HEK293 (cell line): Measurements from ENCODE around the gene TYRO3.

Experiments used
- BCL11B ChIP-seq: fragments of 450-650 bp; formaldehyde crosslinking; IDR thresholded peaks from 2 replicates; pipeline ENCODE4 v1.5.1; 2016; ENCODE audit warnings: low read depth, missing biosample characterization, missing genetic modification characterization
- CTCF ChIP-seq: fragments of 450-650 bp; formaldehyde crosslinking; IDR thresholded peaks from 2 replicates; pipeline ENCODE4 v1.5.1; 2016; ENCODE audit warnings: missing biosample characterization, missing genetic modification characterization
- GLI2 ChIP-seq: fragments of 450-650 bp; formaldehyde crosslinking; IDR thresholded peaks from 2 replicates; pipeline ENCODE4; 2017; ENCODE audit warnings: missing biosample characterization, missing genetic modification characterization, low read depth, borderline replicate concordance
- KLF16 ChIP-seq: fragments of 450-650 bp; formaldehyde crosslinking; IDR thresholded peaks from 2 replicates; pipeline ENCODE4 v1.5.1; 2017; ENCODE audit warnings: missing biosample characterization, missing genetic modification characterization
- KLF8 ChIP-seq: fragments of 450-650 bp; formaldehyde crosslinking; IDR thresholded peaks from 2 replicates; pipeline ENCODE4 v1.5.1; 2016; ENCODE audit warnings: missing biosample characterization, missing genetic modification characterization
- OVOL3 ChIP-seq: fragments of 450-650 bp; formaldehyde crosslinking; IDR thresholded peaks from 2 replicates; pipeline ENCODE4 v1.5.1; 2016; ENCODE audit warnings: missing biosample characterization, missing genetic modification characterization
- PRDM2 ChIP-seq: fragments of 450-650 bp; formaldehyde crosslinking; IDR thresholded peaks from 2 replicates; pipeline ENCODE4 v1.5.1; 2016; ENCODE audit warnings: missing biosample characterization, missing genetic modification characterization, borderline replicate concordance
- SCRT1 ChIP-seq: fragments of 450-650 bp; formaldehyde crosslinking; IDR thresholded peaks from 2 replicates; pipeline ENCODE4 v1.5.1; 2016; ENCODE audit warnings: missing biosample characterization, missing genetic modification characterization, borderline replicate concordance
- SCRT2 ChIP-seq: fragments of 450-650 bp; formaldehyde crosslinking; IDR thresholded peaks from 2 replicates; pipeline ENCODE4 v1.5.1; 2016; ENCODE audit warnings: missing biosample characterization, missing genetic modification characterization
- ZBTB6 ChIP-seq: fragments of 450-650 bp; formaldehyde crosslinking; IDR thresholded peaks from 2 replicates; pipeline ENCODE4 v1.5.1; 2017; ENCODE audit warnings: missing biosample characterization, missing genetic modification characterization
- ZFHX2 ChIP-seq: fragments of 450-650 bp; formaldehyde crosslinking; conservative IDR thresholded peaks from 2 replicates; pipeline ENCODE4 v1.5.1; 2016; ENCODE audit warnings: missing biosample characterization, missing genetic modification characterization
- ZNF10 ChIP-seq: fragments of 450-650 bp; formaldehyde crosslinking; IDR thresholded peaks from 2 replicates; pipeline ENCODE4 v1.5.1; 2017; ENCODE audit warnings: missing biosample characterization, missing genetic modification characterization
- ZNF146 ChIP-seq: fragments of 450-650 bp; formaldehyde crosslinking; IDR thresholded peaks from 2 replicates; pipeline ENCODE4 v1.5.1; 2016; ENCODE audit warnings: missing biosample characterization, missing genetic modification characterization
- ZNF174 ChIP-seq: fragments of 450-650 bp; formaldehyde crosslinking; IDR thresholded peaks from 2 replicates; pipeline ENCODE4 v1.5.0; 2017; ENCODE audit warnings: missing biosample characterization, mild to moderate bottlenecking, missing genetic modification characterization
- ZNF239 ChIP-seq: fragments of 450-650 bp; formaldehyde crosslinking; IDR thresholded peaks from 2 replicates; pipeline ENCODE4 v1.5.1; 2016; ENCODE audit warnings: missing biosample characterization, missing genetic modification characterization
- ZNF354C ChIP-seq: fragments of 450-650 bp; formaldehyde crosslinking; IDR thresholded peaks from 2 replicates; pipeline ENCODE4 v1.5.1; 2016; ENCODE audit warnings: missing biosample characterization, missing genetic modification characterization, low read depth, borderline replicate concordance
- ZNF426 ChIP-seq: fragments of 450-650 bp; formaldehyde crosslinking; IDR thresholded peaks from 2 replicates; pipeline ENCODE4 v1.5.1; 2017; ENCODE audit warnings: missing biosample characterization, missing genetic modification characterization, mild to moderate bottlenecking, inconsistent platforms, moderate library complexity
- ZNF645 ChIP-seq: fragments of 450-650 bp; formaldehyde crosslinking; IDR thresholded peaks from 2 replicates; pipeline ENCODE4; 2016; ENCODE audit warnings: missing biosample characterization, missing genetic modification characterization
- ZNF677 ChIP-seq: fragments of 450-650 bp; IDR thresholded peaks from 2 replicates; pipeline ENCODE4 v1.5.0; 2018; ENCODE audit warnings: missing biosample characterization, mild to moderate bottlenecking, missing genetic modification characterization, moderate library complexity
- ZNF701 ChIP-seq: fragments of 450-650 bp; formaldehyde crosslinking; IDR thresholded peaks from 2 replicates; pipeline ENCODE4 v1.5.1; 2016; ENCODE audit warnings: missing biosample characterization, missing genetic modification characterization
- ZNF776 ChIP-seq: fragments of 450-650 bp; formaldehyde crosslinking; IDR thresholded peaks from 2 replicates; pipeline ENCODE4 v1.5.0; 2017; ENCODE audit warnings: missing biosample characterization, missing genetic modification characterization, borderline replicate concordance
- ZXDB ChIP-seq: fragments of 450-650 bp; formaldehyde crosslinking; IDR thresholded peaks from 2 replicates; pipeline ENCODE4 v1.5.1; 2016; ENCODE audit warnings: missing biosample characterization, missing genetic modification characterization
- TF ChIP-seq, protein P1 (sequence below): fragments of 450-650 bp; formaldehyde crosslinking; IDR thresholded peaks from 2 replicates; pipeline ENCODE4 v1.5.1; 2016; ENCODE audit warnings: missing biosample characterization, missing genetic modification characterization
- TF ChIP-seq, protein P2 (sequence below): fragments of 450-650 bp; formaldehyde crosslinking; IDR thresholded peaks from 2 replicates; pipeline ENCODE4 v1.5.1; 2017; ENCODE audit warnings: missing biosample characterization, missing genetic modification characterization

Gene TYRO3

GRCh38 chr15:41557673-41558399 lies 1.2 kb upstream of the TYRO3 start (continued):
- TF ChIP-seq CTCF (tag by site-specific recombination), result peak; percentile 63
- TF ChIP-seq ZNF426, result no peak
- no peak for TF ChIP-seq ZNF776 (tag by site-specific recombination)
- TF ChIP-seq ZNF146, result no peak
- no peak for TF ChIP-seq KLF8 (tag by site-specific recombination)
- TF ChIP-seq SCRT1 (tag by site-specific recombination), result no peak
- no peak for TF ChIP-seq OVOL3 (tag by site-specific recombination)
- no peak for TF ChIP-seq GLI2
- no peak for TF ChIP-seq KLF16 (tag by site-specific recombination)
- no peak for TF ChIP-seq ZNF239 (tag by site-specific recombination)
- no peak for TF ChIP-seq ZNF174 (tag by site-specific recombination)
- no peak for TF ChIP-seq ZNF701 (tag by site-specific recombination)
- no peak for TF ChIP-seq ZFHX2 (tag by site-specific recombination)
- no peak for TF ChIP-seq ZNF645 (tag by site-specific recombination)
- TF ChIP-seq ZXDB (tag by site-specific recombination), result peak; percentile 33; the same call in 1 of the 2 replicates
- TF ChIP-seq PRDM2, result no peak
- TF ChIP-seq ZNF677 (tag by site-specific recombination), result no peak
- no peak for TF ChIP-seq SCRT2 (tag by site-specific recombination)
- no peak for TF ChIP-seq ZBTB6 (tag by site-specific recombination)
- TF ChIP-seq, protein P1, sequence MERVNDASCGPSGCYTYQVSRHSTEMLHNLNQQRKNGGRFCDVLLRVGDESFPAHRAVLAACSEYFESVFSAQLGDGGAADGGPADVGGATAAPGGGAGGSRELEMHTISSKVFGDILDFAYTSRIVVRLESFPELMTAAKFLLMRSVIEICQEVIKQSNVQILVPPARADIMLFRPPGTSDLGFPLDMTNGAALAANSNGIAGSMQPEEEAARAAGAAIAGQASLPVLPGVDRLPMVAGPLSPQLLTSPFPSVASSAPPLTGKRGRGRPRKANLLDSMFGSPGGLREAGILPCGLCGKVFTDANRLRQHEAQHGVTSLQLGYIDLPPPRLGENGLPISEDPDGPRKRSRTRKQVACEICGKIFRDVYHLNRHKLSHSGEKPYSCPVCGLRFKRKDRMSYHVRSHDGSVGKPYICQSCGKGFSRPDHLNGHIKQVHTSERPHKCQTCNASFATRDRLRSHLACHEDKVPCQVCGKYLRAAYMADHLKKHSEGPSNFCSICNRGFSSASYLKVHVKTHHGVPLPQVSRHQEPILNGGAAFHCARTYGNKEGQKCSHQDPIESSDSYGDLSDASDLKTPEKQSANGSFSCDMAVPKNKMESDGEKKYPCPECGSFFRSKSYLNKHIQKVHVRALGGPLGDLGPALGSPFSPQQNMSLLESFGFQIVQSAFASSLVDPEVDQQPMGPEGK, result peak; percentile 73
- no peak for TF ChIP-seq BCL11B
- no peak for TF ChIP-seq ZNF10 (tag by site-specific recombination)
- TF ChIP-seq, protein P2, sequence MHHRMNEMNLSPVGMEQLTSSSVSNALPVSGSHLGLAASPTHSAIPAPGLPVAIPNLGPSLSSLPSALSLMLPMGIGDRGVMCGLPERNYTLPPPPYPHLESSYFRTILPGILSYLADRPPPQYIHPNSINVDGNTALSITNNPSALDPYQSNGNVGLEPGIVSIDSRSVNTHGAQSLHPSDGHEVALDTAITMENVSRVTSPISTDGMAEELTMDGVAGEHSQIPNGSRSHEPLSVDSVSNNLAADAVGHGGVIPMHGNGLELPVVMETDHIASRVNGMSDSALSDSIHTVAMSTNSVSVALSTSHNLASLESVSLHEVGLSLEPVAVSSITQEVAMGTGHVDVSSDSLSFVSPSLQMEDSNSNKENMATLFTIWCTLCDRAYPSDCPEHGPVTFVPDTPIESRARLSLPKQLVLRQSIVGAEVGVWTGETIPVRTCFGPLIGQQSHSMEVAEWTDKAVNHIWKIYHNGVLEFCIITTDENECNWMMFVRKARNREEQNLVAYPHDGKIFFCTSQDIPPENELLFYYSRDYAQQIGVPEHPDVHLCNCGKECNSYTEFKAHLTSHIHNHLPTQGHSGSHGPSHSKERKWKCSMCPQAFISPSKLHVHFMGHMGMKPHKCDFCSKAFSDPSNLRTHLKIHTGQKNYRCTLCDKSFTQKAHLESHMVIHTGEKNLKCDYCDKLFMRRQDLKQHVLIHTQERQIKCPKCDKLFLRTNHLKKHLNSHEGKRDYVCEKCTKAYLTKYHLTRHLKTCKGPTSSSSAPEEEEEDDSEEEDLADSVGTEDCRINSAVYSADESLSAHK, result no peak
- TF ChIP-seq ZNF354C, result no peak
